DMS153 treated with DMSO at 0.1 percent for 48 hours (cell line): Measurements from ENCODE around the gene GRK5.

Source experiments
- DNase-seq: peaks from one replicate; lab custom pipeline; 2025; ENCODE audit not compliant: unreplicated experiment; lab: John Stamatoyannopoulos, UW

GRK5 gene

GRCh38 chr10:119415121-119415520 lies 207.8 kb downstream of the GRK5 start:
- DNase-seq = no peak

GRCh38 chr10:119415536-119416503 lies 208.4 kb downstream of the GRK5 start:
- no peak for DNase-seq

GRCh38 chr10:119416855-119417254 lies 209.5 kb downstream of the GRK5 start:
- DNase-seq = peak; percentile 42

- DNase-seq = no peak
These were observed 210.5 kb downstream of the GRK5 start for GRCh38 chr10:119417852-119418251.

- DNase-seq = no peak
These were observed 211.0 kb downstream of the GRK5 start for GRCh38 chr10:119418362-119418761.

- DNase-seq = no peak
These were observed 212.6 kb downstream of the GRK5 start for GRCh38 chr10:119419931-119420330.

GRCh38 chr10:119420950-119421875 lies 213.8 kb downstream of the GRK5 start:
- DNase-seq = no peak

- no peak for DNase-seq
These were observed 214.7 kb downstream of the GRK5 start for GRCh38 chr10:119421891-119422681.

GRCh38 chr10:119422682-119423509 lies 215.5 kb downstream of the GRK5 start:
- no peak for DNase-seq

- DNase-seq = no peak
These were observed 216.3 kb downstream of the GRK5 start for GRCh38 chr10:119423510-119424257.

- DNase-seq = no peak
These were observed 217.0 kb downstream of the GRK5 start for GRCh38 chr10:119424258-119424975.

- no peak for DNase-seq
These were observed 217.9 kb downstream of the GRK5 start for GRCh38 chr10:119425102-119425880.

GRCh38 chr10:119425881-119426170 lies 218.5 kb downstream of the GRK5 start:
- DNase-seq = no peak

GRCh38 chr10:119426699-119427098 lies 219.3 kb downstream of the GRK5 start:
- no peak for DNase-seq

GRCh38 chr10:119427263-119427864 lies 220.0 kb downstream of the GRK5 start:
- no peak for DNase-seq

- DNase-seq = no peak
These were observed 221.4 kb downstream of the GRK5 start for GRCh38 chr10:119428789-119429188.

- no peak for DNase-seq
These were observed 222.4 kb downstream of the GRK5 start for GRCh38 chr10:119429771-119430170.
